CD4-positive, alpha-beta memory T cell (primary cell): ENCODE measurements around the gene FCRLA. TPM values are rescaled to one million over a fixed set of nuclear protein-coding genes. Genes with fewer than 3 reads are reported as not detected.

Experiments used
- CTCF ChIA-PET: fragments of 350-600 bp; sonication (Branson Sonifier 250); formaldehyde crosslinking; loops from one replicate; lab custom pipeline; 2021; ENCODE audit warnings: inconsistent platforms; ENCODE audit not compliant: partially characterized antibody; lab: Charles Lee
- POLR2A ChIA-PET: fragments of 350-600 bp; sonication (Branson Sonifier 250); formaldehyde crosslinking; loops from one replicate; lab custom pipeline; 2021; ENCODE audit not compliant: partially characterized antibody; lab: Charles Lee
- DNase-seq, 5 donors: peaks; one replicate each; pipeline versions ENCODE4 v3.0.0 to v3.0.0-alpha.2; 2020 to 2022; ENCODE audit warnings: mixed read lengths in 1 of 5
- H3K27ac ChIP-seq: one replicate; pipeline ENCODE4 v1.7.0; 2013; ENCODE audit warnings: low read depth, low read length
- H3K27me3 ChIP-seq: 2 replicates; pipeline ENCODE4 v1.7.0; 2013; ENCODE audit warnings: mild to moderate bottlenecking, low read length, moderate library complexity; ENCODE audit not compliant: insufficient read depth
- H3K36me3 ChIP-seq: 2 replicates; pipeline ENCODE4 v1.7.0; 2013; ENCODE audit warnings: mild to moderate bottlenecking, low read length, moderate library complexity; ENCODE audit not compliant: insufficient read depth
- H3K4me1 ChIP-seq: 2 replicates; pipeline ENCODE4 v1.7.0; 2013; ENCODE audit warnings: mild to moderate bottlenecking, low read length, moderate library complexity; ENCODE audit not compliant: insufficient read depth
- H3K4me3 ChIP-seq, 2 donors: one replicate each; pipeline ENCODE4 v1.7.0; 2013; ENCODE audit warnings: low read length in 2 of 2, mild to moderate bottlenecking in 1 of 2
- H3K9me3 ChIP-seq, 2 donors: one replicate each; pipeline ENCODE4 v1.7.0; 2013; ENCODE audit warnings: low read length in 2 of 2, control low read depth in 1 of 2; ENCODE audit not compliant: control insufficient read depth in 1 of 2
- H3K27ac Mint-ChIP-seq, 7 donors: one replicate each; pipeline ENCODE4 v1.8.0; 2020 to 2021; ENCODE audit warnings: mixed read lengths in 7 of 7, mild to moderate bottlenecking in 6 of 7, inconsistent platforms in 3 of 7, moderate library complexity in 3 of 7
- H3K27me3 Mint-ChIP-seq, 2 donors: one replicate each; pipeline ENCODE4 v1.8.0; 2020 to 2021; ENCODE audit warnings: mixed read lengths in 2 of 2
- H3K36me3 Mint-ChIP-seq, 2 donors: one replicate each; pipeline ENCODE4 v1.8.0; 2020 to 2021; ENCODE audit warnings: mixed read lengths in 2 of 2, inconsistent platforms in 1 of 2, mild to moderate bottlenecking in 1 of 2
- H3K4me1 Mint-ChIP-seq, 4 donors: one replicate each; pipeline ENCODE4 v1.8.0; 2020 to 2021; ENCODE audit warnings: mixed read lengths in 4 of 4, mild to moderate bottlenecking in 1 of 4
- H3K4me3 Mint-ChIP-seq, 8 donors: one replicate each; pipeline ENCODE4 v1.8.0; 2020 to 2021; ENCODE audit warnings: mixed read lengths in 8 of 8, mild to moderate bottlenecking in 7 of 8, moderate library complexity in 6 of 8, inconsistent platforms in 3 of 8
- H3K9me3 Mint-ChIP-seq, 8 donors: one replicate each; pipeline ENCODE4 v1.8.0; 2020 to 2021; ENCODE audit warnings: mixed read lengths in 8 of 8, mild to moderate bottlenecking in 5 of 8, inconsistent platforms in 3 of 8, moderate library complexity in 1 of 8
- intact Hi-C: fragments of 100-400 bp; cut with micrococcal nuclease; formaldehyde crosslinking; loops from one replicate; pipeline ENCODE4 v1.15.1; 2023
- polyA plus RNA-seq, 2 donors: library from polyadenylated mRNA; unstranded; fragments of 300-500 nt; fragmentation: Illumina TruSeq; gene quantifications; one replicate each; pipeline ENCODE4 v1.2.3, GENCODE V29; 2021
- total RNA-seq, 2 experiments: library from RNA; stranded (reverse); gene quantifications; one replicate each; pipeline ENCODE4 v1.2.3, GENCODE V29; 2021

FCRLA gene
- total and polyA plus RNA-seq, 4 experiments from 2014 or later, result 0.23 to 2.7 TPM; not detected in 2

DNA sequence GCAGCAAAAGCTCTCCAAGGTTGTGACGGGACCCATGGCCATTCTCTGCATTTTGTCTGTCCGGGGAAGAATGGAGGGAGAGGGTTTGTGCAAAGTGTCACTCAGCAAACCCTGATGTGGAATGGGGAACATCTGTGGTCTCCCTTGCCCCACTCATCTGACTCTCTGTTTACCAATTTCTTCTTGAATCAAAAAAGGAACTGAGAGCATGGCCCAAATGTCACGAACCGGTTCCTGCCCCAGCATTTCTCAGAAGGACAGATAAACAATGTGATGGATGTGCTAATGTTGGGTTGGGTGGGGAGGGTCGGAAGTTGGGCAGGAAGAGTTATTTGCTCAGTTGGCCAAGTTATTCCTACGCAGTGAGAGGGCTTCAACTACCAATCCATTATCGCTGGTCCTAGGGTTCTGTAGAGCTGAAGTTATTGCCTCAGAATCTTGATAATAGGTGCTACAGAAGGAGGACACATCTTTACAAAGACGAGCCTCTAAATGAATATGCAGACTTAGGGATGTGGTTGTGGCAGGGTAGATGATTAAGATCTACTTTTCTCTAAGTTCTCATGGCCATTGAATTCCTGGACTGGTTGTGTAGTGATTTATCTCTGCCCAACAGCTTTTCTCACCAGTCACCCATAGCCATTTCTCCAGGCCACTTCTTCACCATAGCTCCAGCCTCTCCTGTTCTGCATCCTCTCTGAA is 33.0 kb downstream of the FCRLA start:
- Histone ChIP-seq H3K4me1 (peaks cover 22% of the 10 kb centered on the region), H3K27ac (no peak overlapping the region), H3K9me3 (no peaks in the 10 kb centered on the region), H3K4me3 (no peak overlapping the region), H3K36me3 (no peaks in the 10 kb centered on the region), H3K27me3 (no peaks in the 10 kb centered on the region)
- peaks cover 0 to 3% of the 10 kb centered on the region in 2 donors for H3K27me3 Mint-ChIP-seq
- H3K4me1 Mint-ChIP-seq, result peaks cover 6 to 34% (median 22%) of the 10 kb centered on the region in 4 donors
- no peak for DNase-seq
- intact Hi-C loops, result loop anchor here (10.0 kb wide), 1 partner anchor 515 kb away; the partner anchor contains the start of genes APOA2 and TOMM40L
- no peaks in the 10 kb centered on the region for H3K36me3 Mint-ChIP-seq
- ChIA-PET POLR2A (interaction anchor here (1.2 to 8.1 kb wide), 3 partner anchors 10 to 13 kb away, joined by 5 to 104 read pairs (median 19); partner anchors contain the start of gene DUSP12), CTCF (interaction anchor here (0.7 to 8.0 kb wide), 12 partner anchors 10 to 510 kb away, joined by 3 to 103 read pairs (median 12); partner anchors contain the start of gene DUSP12)
- H3K27ac Mint-ChIP-seq, result peak overlapping the region in 4 of 7 donors; percentile 1 to 39 (median 20)
- no peak overlapping the region for H3K4me3 Mint-ChIP-seq
- no peaks in the 10 kb centered on the region for H3K9me3 Mint-ChIP-seq

DNA sequence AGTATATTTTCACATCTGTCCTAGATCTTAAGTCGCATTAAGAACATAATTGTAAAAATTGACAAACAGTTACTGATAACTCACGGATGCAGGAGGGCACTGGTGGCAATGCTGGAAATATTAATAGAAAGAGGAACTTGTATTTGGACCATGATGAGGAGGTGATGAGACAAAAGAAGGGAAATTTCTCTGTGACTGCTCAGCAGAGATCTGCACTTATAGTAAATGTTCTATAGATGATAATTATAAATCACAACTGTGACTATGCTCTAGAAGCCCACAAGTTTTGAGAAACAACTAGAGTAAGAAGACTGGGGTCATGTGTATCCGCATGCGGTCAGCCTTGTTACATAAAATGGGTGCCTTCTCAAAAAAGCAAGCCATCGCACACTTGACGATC is 33.9 kb downstream of the FCRLA start:
- H3K36me3 Mint-ChIP-seq, result no peaks in the 10 kb centered on the region
- Histone ChIP-seq H3K27ac (no peak overlapping the region), H3K27me3 (no peaks in the 10 kb centered on the region), H3K9me3 (no peaks in the 10 kb centered on the region), H3K4me1 (peaks cover 22% of the 10 kb centered on the region), H3K4me3 (no peak overlapping the region), H3K36me3 (no peaks in the 10 kb centered on the region)
- peak overlapping the region in 1 of 7 donors; percentile 43 for H3K27ac Mint-ChIP-seq
- CTCF ChIA-PET, result interaction anchor here (0.7 to 8.0 kb wide), 12 partner anchors 9 to 296 kb away, joined by 3 to 103 read pairs (median 8); partner anchors contain the start of gene DUSP12
- POLR2A ChIA-PET, result interaction anchor here (0.5 to 8.1 kb wide), 5 partner anchors 9 to 201 kb away, joined by 3 to 104 read pairs (median 3); partner anchors contain the start of gene DUSP12
- no peak for DNase-seq
- no peak overlapping the region for H3K4me3 Mint-ChIP-seq
- H3K4me1 Mint-ChIP-seq, result peaks cover 6 to 34% (median 22%) of the 10 kb centered on the region in 4 donors
- H3K9me3 Mint-ChIP-seq, result no peaks in the 10 kb centered on the region
- H3K27me3 Mint-ChIP-seq, result peaks cover 0 to 7% of the 10 kb centered on the region in 2 donors
- intact Hi-C loops, result loop anchor here (1.0 to 10.0 kb wide), 4 partner anchors 15 to 516 kb away; partner anchors contain the start of genes APOA2 and TOMM40L

DNA sequence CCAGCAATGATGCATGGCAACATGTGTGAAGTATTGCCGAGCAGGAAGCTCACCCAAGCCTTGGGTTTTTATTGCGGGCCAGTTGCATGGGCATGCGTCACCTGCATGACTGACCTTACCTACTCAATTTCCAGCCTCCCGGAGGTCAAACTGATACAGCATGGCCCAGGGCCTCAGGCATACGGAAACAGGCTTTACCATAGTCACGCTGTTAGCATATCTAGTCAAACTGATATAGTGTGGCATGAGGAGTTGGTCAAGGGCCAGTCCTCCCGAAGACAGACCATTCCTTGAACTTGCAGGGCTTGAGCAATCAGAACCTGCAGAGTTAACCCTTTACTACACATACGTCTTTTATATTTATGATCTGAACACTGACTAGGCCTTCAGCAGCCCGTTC is 36.2 kb downstream of the FCRLA start:
- Mint-ChIP-seq H3K4me3 (no peak overlapping the region), H3K36me3 (no peaks in the 10 kb centered on the region), H3K27ac (no peak overlapping the region), H3K9me3 (no peaks in the 10 kb centered on the region), H3K4me1 (peaks cover 6 to 34% (median 23%) of the 10 kb centered on the region in 4 donors), H3K27me3 (peaks cover 1 to 7% of the 10 kb centered on the region in 2 donors)
- H3K4me1 ChIP-seq, result peaks cover 22% of the 10 kb centered on the region
- DNase-seq, result no peak
- CTCF ChIA-PET, result interaction anchor here (1.1 to 8.0 kb wide), 4 partner anchors 10 to 259 kb away, joined by 4 to 103 read pairs (median 22); no protein-coding TSS in a partner anchor
- no peaks in the 10 kb centered on the region for H3K27me3 ChIP-seq
- H3K9me3 ChIP-seq, result no peaks in the 10 kb centered on the region
- no peak overlapping the region for H3K4me3 ChIP-seq
- no peak overlapping the region for H3K27ac ChIP-seq
- H3K36me3 ChIP-seq, result no peaks in the 10 kb centered on the region
- intact Hi-C loops, result loop anchor here (10.0 kb wide), 1 partner anchor 518 kb away; the partner anchor contains the start of genes APOA2 and TOMM40L
- POLR2A ChIA-PET, result no interaction called here

DNA sequence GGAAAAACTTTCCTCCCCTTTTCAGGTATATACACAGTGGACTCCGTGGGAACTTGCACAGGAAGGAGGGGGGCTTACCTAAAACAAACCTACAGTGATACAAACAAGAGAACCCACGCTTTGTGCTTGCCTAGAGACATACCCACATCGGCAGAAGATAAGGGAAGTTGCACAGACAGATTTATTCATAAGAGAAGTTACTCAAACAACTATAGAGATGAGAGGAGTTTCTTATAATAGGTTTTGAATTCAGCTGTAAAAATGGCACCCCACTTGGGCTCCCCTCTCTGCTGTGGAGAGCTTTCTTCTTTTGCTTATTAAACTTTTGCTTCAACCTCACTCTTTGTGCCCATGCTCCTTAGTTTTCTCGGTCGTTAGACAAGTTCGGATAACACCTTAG is 40.8 kb downstream of the FCRLA start:
- Histone ChIP-seq H3K36me3 (peaks cover 2% of the 10 kb centered on the region), H3K9me3 (no peaks in the 10 kb centered on the region), H3K4me3 (no peak overlapping the region), H3K4me1 (peaks cover 19% of the 10 kb centered on the region), H3K27me3 (no peaks in the 10 kb centered on the region), H3K27ac (no peak overlapping the region)
- peak overlapping the region in 3 of 8 donors; percentile 3 to 67 (median 19) for H3K4me3 Mint-ChIP-seq
- ChIA-PET CTCF (interaction anchor here (0.9 to 2.5 kb wide), 4 partner anchors 9 to 260 kb away, joined by 3 to 12 read pairs (median 4); no protein-coding TSS in a partner anchor), POLR2A (interaction anchor here (3.7 kb wide), 1 partner anchor 21 kb away, joined by 67 read pairs; no protein-coding TSS in a partner anchor)
- peaks cover 3 to 17% of the 10 kb centered on the region in 2 donors for H3K36me3 Mint-ChIP-seq
- H3K4me1 Mint-ChIP-seq, result peaks cover 13 to 31% (median 23%) of the 10 kb centered on the region in 4 donors
- no peak for DNase-seq
- H3K27ac Mint-ChIP-seq, result peak overlapping the region in 1 of 7 donors; percentile 54
- H3K27me3 Mint-ChIP-seq, result peaks cover 1 to 7% of the 10 kb centered on the region in 2 donors
- no peaks in the 10 kb centered on the region for H3K9me3 Mint-ChIP-seq
- intact Hi-C loops, result loop anchor here (10.0 kb wide), 1 partner anchor 523 kb away; the partner anchor contains the start of genes APOA2 and TOMM40L

DNA sequence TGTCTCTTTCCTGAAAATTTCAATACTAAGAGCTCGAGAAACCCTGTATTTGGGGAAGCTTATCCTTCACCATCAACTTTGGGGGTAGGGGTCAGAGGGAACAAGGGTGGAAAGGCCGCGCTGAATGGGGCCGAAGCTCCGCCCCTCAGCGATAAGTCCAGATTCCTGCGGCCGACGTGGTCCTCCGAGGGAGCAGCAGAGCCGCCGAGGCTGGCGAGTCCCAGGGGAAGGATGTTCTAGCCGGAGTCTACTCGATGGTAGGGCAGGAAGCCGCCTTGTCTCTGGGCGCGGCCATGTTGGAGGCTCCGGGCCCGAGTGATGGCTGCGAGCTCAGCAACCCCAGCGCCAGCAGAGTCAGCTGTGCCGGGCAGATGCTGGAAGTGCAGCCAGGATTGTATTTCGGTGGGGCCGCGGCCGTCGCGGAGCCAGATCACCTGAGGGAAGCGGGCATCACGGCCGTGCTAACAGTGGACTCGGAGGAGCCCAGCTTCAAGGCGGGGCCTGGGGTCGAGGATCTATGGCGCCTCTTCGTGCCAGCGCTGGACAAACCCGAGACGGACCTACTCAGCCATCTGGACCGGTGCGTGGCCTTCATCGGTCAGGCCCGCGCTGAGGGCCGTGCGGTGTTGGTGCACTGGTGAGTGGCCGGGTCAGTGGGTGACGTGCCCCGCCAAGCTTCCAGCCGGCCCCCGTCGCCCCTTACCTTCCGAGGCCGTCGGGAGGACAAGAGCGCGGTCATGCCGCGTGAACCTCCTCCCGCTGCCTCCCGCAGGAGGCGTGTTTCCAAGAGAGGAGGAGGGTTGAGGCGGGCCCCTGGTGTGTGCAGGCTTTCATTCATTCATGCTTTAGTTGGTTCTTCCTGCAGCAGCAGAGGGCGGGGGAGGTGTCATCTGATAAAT is 42.7 kb downstream of the FCRLA start, which contains the start of gene DUSP12:
DUSP12 (plus strand) TSS at position 278 of the 899 bp plus-strand sequence; CDS start at position 294, 16 bp downstream.
- Mint-ChIP-seq H3K4me1 (peaks cover 18 to 35% (median 27%) of the 10 kb centered on the region in 4 donors), H3K9me3 (no peaks in the 10 kb centered on the region), H3K36me3 (peaks cover 16 to 32% of the 10 kb centered on the region in 2 donors), H3K27me3 (peaks cover 1 to 6% of the 10 kb centered on the region in 2 donors), H3K4me3 (peak within 1 kb of the TSS; percentile 99 to 100 (median 99)), H3K27ac (peak within 1 kb of the TSS; percentile 95 to 98 (median 96))
- Histone ChIP-seq H3K9me3 (no peaks in the 10 kb centered on the region), H3K36me3 (peaks cover 16% of the 10 kb centered on the region), H3K4me3 (peak within 1 kb of the TSS; percentile 91 to 96), H3K4me1 (peaks cover 19% of the 10 kb centered on the region), H3K27ac (peak within 1 kb of the TSS; percentile 75), H3K27me3 (no peaks in the 10 kb centered on the region)
- DNase-seq, result peak; percentile 84 to 90 (median 86)
- ChIA-PET POLR2A (interaction anchor here (0.8 to 3.7 kb wide), 17 partner anchors 9 to 571 kb away, joined by 3 to 67 read pairs (median 5); partner anchors contain the start of genes ATF6 and NDUFS2), CTCF (interaction anchor here (0.6 to 2.5 kb wide), 8 partner anchors 9 to 287 kb away, joined by 3 to 15 read pairs (median 6); partner anchors contain the start of gene HSPA6)
- intact Hi-C loops, result loop anchor here (10.0 kb wide), 1 partner anchor 525 kb away; the partner anchor contains the start of genes APOA2 and TOMM40L

DNA sequence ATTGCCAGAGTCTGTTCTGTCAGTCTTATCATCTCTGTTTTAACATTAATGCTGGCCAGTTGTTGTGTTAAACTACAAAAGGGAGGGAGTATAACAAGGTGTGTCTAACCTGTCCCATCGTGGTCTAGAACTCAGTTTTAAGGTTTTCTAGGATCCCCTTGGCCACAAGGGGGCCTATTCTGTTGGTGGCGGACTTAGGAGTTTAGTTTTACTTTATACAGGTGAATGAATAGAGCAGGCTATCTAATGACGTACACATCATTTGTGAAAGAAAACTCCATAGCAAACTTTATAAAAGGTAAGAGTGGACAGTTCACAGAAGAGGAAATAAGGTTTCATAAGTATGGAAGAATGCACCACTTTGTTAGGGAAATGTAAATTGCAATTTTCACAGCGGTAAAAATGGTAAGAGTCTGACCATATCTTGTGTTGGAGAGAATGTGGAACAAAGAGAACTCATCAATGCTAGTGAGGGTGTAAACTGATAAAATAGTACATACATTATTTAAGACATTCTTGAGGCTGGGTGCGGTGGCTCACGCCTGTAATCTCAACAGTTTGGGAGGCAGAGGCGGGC is 56.6 kb downstream of the FCRLA start:
- peak overlapping the region; percentile 64 to 80 (median 68) for H3K4me3 Mint-ChIP-seq
- peak; percentile 49 to 59 (median 56) for DNase-seq
- H3K27ac ChIP-seq, result no peak overlapping the region
- H3K27me3 ChIP-seq, result no peaks in the 10 kb centered on the region
- no peaks in the 10 kb centered on the region for H3K9me3 ChIP-seq
- POLR2A ChIA-PET, result interaction anchor here (3.4 kb wide), 1 partner anchor 14 kb away, joined by 13 read pairs; the partner anchor contains the start of gene DUSP12
- peak overlapping the region; percentile 51 to 85 (median 77) for H3K27ac Mint-ChIP-seq
- peaks cover 3 to 12% of the 10 kb centered on the region in 2 donors for H3K36me3 Mint-ChIP-seq
- peaks cover 39% of the 10 kb centered on the region for H3K4me1 ChIP-seq
- peak overlapping the region in 1 of 2 donors; percentile 1 for H3K4me3 ChIP-seq
- peaks cover 3% of the 10 kb centered on the region for H3K36me3 ChIP-seq
- H3K27me3 Mint-ChIP-seq, result no peaks in the 10 kb centered on the region
- intact Hi-C loops, result loop anchor here (1.0 to 10.0 kb wide), 2 partner anchors 274 to 369 kb away; no protein-coding TSS in a partner anchor
- CTCF ChIA-PET, result interaction anchor here (0.9 to 7.8 kb wide), 8 partner anchors 9 to 277 kb away, joined by 4 to 63 read pairs (median 7); partner anchors contain the start of gene DUSP12
- H3K9me3 Mint-ChIP-seq, result no peaks in the 10 kb centered on the region
- peaks cover 20 to 39% (median 29%) of the 10 kb centered on the region in 4 donors for H3K4me1 Mint-ChIP-seq
